Measurements from ENCODE around the gene ATG7. TPM values are rescaled to one million over a fixed set of nuclear protein-coding genes. Genes with fewer than 3 reads are reported as not detected.

ATG7 gene
- total RNA-seq, 2 experiments from 2014 or later: 21.7 to 28.4 TPM

DNA sequence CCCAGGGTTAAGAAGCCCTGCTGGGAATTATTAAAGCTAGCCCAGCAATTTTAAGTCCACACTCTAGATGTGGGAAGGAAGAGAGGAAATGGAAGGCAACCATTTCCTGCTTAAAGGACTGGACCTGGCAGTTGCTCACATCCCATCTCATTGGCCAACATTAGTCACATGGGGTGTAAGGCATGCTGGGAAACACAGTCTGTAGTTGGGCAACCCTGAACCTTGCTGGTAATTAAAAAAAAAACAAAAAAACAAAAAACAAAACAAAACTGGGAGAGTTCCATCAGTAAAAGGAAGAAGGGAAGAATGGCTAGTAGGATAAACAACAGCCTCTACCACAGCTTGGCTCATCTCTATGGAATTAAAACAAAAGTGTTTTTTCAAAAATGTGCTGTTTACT, 235.5 kb downstream of the ATG7 start:
- CTCF ChIA-PET (ENCODE audit: unreplicated experiment): interaction anchor here (0.8 kb wide), 1 partner anchor 8 kb away, joined by 3 read pairs; no protein-coding TSS in a partner anchor
- no peak overlapping the region for H2AFZ ChIP-seq (ENCODE audit: low read length)
- H3K4me3 ChIP-seq (ENCODE audit: low read depth, low read length, poor library complexity, severe bottlenecking): no peak overlapping the region
- H3K9me3 ChIP-seq (ENCODE audit: low read length): no peaks in the 10 kb centered on the region
- H3K4me1 ChIP-seq (ENCODE audit: insufficient read depth, low read length, poor library complexity, severe bottlenecking): peaks cover 28% of the 10 kb centered on the region
- no peak overlapping the region for H3K27ac ChIP-seq (ENCODE audit: low read depth, low read length, poor library complexity, severe bottlenecking)
- H4K20me1 ChIP-seq (ENCODE audit: insufficient read depth, low read length): no peaks in the 10 kb centered on the region
- H3K79me2 ChIP-seq (ENCODE audit: insufficient read depth, low read depth, low read length): no peaks in the 10 kb centered on the region
- no peaks in the 10 kb centered on the region for H3K9me2 ChIP-seq (ENCODE audit: insufficient read depth, low read length)
- BruUV-seq (replicated peaks): no TSS peak
- TF ChIP-seq, protein P1, sequence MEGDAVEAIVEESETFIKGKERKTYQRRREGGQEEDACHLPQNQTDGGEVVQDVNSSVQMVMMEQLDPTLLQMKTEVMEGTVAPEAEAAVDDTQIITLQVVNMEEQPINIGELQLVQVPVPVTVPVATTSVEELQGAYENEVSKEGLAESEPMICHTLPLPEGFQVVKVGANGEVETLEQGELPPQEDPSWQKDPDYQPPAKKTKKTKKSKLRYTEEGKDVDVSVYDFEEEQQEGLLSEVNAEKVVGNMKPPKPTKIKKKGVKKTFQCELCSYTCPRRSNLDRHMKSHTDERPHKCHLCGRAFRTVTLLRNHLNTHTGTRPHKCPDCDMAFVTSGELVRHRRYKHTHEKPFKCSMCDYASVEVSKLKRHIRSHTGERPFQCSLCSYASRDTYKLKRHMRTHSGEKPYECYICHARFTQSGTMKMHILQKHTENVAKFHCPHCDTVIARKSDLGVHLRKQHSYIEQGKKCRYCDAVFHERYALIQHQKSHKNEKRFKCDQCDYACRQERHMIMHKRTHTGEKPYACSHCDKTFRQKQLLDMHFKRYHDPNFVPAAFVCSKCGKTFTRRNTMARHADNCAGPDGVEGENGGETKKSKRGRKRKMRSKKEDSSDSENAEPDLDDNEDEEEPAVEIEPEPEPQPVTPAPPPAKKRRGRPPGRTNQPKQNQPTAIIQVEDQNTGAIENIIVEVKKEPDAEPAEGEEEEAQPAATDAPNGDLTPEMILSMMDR (conservative IDR thresholded peaks at IDR 0.05; ENCODE audit: low read length): no peak
- no peak for TF ChIP-seq EZH2phosphoT487 (IDR thresholded peaks at IDR 0.05; ENCODE audit: borderline replicate concordance, low read depth, low read length)
- POLR2A ChIA-PET: interaction anchor here (0.6 to 2.2 kb wide), 6 partner anchors 9 to 1767 kb away, joined by 3 to 5 read pairs (median 3); no protein-coding TSS in a partner anchor
- DNase-seq (ENCODE audit: low spot score): no peak
- no peak overlapping the region for H3K4me2 ChIP-seq (ENCODE audit: low read length)
- intact Hi-C loops (cut with micrococcal nuclease; ENCODE audit: unreplicated experiment): no loop called here
- H3K36me3 ChIP-seq (ENCODE audit: insufficient read depth, low read length): no peaks in the 10 kb centered on the region

DNA sequence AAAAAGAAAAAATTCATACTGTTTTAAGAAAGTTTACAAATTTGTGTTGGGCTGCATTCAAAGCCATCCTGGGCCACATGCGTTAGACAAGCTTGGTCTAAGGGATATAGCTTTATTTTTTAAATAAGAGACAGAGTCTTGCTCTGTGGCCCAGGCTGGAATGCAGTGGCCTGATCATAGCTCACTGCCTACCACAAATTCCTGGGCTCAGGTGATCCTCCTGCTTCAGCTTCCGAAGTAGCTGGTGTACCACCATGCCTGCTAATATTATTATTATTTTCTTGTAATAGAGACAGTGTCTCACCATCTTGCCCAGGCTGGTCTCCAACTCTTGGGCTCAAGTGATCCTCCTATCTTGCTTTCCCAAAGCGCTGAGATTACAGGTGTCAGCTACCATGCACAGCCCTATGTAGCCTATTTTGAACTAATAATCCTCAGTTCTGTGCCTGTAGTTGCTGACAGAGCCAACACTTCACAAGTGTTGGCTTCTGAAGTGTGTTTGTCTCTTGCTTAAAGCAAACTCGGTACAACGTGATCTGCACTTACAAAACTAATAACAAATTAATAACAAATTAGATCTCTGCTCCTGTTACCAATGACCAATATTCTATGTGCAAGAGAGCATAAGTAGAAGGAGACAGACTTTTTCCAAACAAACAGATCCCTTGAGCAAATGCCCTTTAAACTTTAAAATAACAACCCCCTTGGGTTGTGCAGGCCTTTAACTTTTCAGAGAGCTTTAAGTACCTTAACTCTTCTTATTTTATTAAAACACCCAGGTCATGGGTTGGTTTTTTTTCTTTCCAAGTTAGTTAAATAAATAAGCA, 236.4 kb downstream of the ATG7 start:
- intact Hi-C loops (cut with micrococcal nuclease; ENCODE audit: unreplicated experiment): no loop called here
- Histone ChIP-seq H3K79me2 (ENCODE audit: insufficient read depth, low read depth, low read length) (no peaks in the 10 kb centered on the region), H4K20me1 (ENCODE audit: insufficient read depth, low read length) (no peaks in the 10 kb centered on the region), H3K9me3 (ENCODE audit: low read length) (no peaks in the 10 kb centered on the region), H3K27ac (ENCODE audit: low read depth, low read length, poor library complexity, severe bottlenecking) (no peak overlapping the region), H2AFZ (ENCODE audit: low read length) (no peak overlapping the region; the same call in 1 of the 2 replicates), H3K36me3 (ENCODE audit: insufficient read depth, low read length) (no peaks in the 10 kb centered on the region), H3K4me1 (ENCODE audit: insufficient read depth, low read length, poor library complexity, severe bottlenecking) (peaks cover 28% of the 10 kb centered on the region), H3K4me2 (ENCODE audit: low read length) (no peak overlapping the region), H3K9me2 (ENCODE audit: insufficient read depth, low read length) (no peaks in the 10 kb centered on the region), H3K4me3 (ENCODE audit: low read depth, low read length, poor library complexity, severe bottlenecking) (no peak overlapping the region)
- POLR2A ChIA-PET: interaction anchor here (0.5 to 2.2 kb wide), 6 partner anchors 8 to 1767 kb away, joined by 3 to 5 read pairs (median 3); no protein-coding TSS in a partner anchor
- DNase-seq (ENCODE audit: low spot score): no peak
- TF ChIP-seq, protein P1 (conservative IDR thresholded peaks at IDR 0.05; ENCODE audit: low read length): no peak
- no peak for TF ChIP-seq EZH2phosphoT487 (IDR thresholded peaks at IDR 0.05; ENCODE audit: borderline replicate concordance, low read depth, low read length)
- CTCF ChIA-PET (ENCODE audit: unreplicated experiment): interaction anchor here (0.8 kb wide), 1 partner anchor 8 kb away, joined by 3 read pairs; no protein-coding TSS in a partner anchor
- BruUV-seq (replicated peaks): no TSS peak

All from OCI-LY7 (cell line).